TTC549 (cell line): ENCODE results near the gene TMC4.
A peak's percentile ranks its signal among the peaks of the same experiment; 100 is the strongest.

Experiments used
- FAIRE-seq: peaks from 2 replicates; lab custom pipeline; 2012; peaks lifted over from hg19 to GRCh38; lab: Jason Lieb, UNC

Gene TMC4

GRCh38 chr19:54155694-54156093 is 17.3 kb downstream of the TMC4 start:
- FAIRE-seq = no peak

GRCh38 chr19:54154603-54155345 is 18.2 kb downstream of the TMC4 start:
- FAIRE-seq = no peak

GRCh38 chr19:54153731-54154326 is 19.1 kb downstream of the TMC4 start:
- no peak for FAIRE-seq

- no peak for FAIRE-seq
Observed at GRCh38 chr19:54152878-54153524, 20.0 kb downstream of the TMC4 start.

GRCh38 chr19:54152267-54152666 is 20.7 kb downstream of the TMC4 start:
- no peak for FAIRE-seq

- FAIRE-seq = no peak
Observed at GRCh38 chr19:54151362-54152035, 21.5 kb downstream of the TMC4 start.

GRCh38 chr19:54149021-54149812 is 23.7 kb downstream of the TMC4 start:
- FAIRE-seq = no peak

GRCh38 chr19:54148158-54148557 is 24.8 kb downstream of the TMC4 start:
- FAIRE-seq = no peak

GRCh38 chr19:54147676-54148075 is 25.3 kb downstream of the TMC4 start:
- FAIRE-seq = no peak

GRCh38 chr19:54145541-54146158 is 27.3 kb downstream of the TMC4 start:
- no peak for FAIRE-seq

- FAIRE-seq = no peak
Observed at GRCh38 chr19:54142166-54142780, 30.7 kb downstream of the TMC4 start.

GRCh38 chr19:54141356-54141755 is 31.6 kb downstream of the TMC4 start:
- no peak for FAIRE-seq

- FAIRE-seq = no peak
Observed at GRCh38 chr19:54138489-54139256, 34.3 kb downstream of the TMC4 start.

- FAIRE-seq = no peak
Observed at GRCh38 chr19:54137699-54138488, 35.1 kb downstream of the TMC4 start, which contains the start of gene CNOT3. TSS of gene CNOT3 (plus strand) at chr19:54137762. CDS start at chr19:54142979, 5,217 bp downstream.

GRCh38 chr19:54136864-54137698 is 35.9 kb downstream of the TMC4 start:
- FAIRE-seq = peak; percentile 99

GRCh38 chr19:54136086-54136863 is 36.7 kb downstream of the TMC4 start:
- no peak for FAIRE-seq

GRCh38 chr19:54133957-54134590 is 38.9 kb downstream of the TMC4 start:
- FAIRE-seq = no peak
